Stimulated activated CD4-positive, alpha-beta T cell treated with anti-CD3 and anti-CD28 coated beads, TNF-alpha, amount 100 ng/mL, for 48 hours (primary cell): ENCODE data around the gene PECR.
"Not testable (repeated sequence)": the region's sequence is repeated elsewhere in the genome, so short reads cannot be mapped to it uniquely, and the experiment has no call there.

ENCODE experiments used
- DNase-seq, 3 donors: peaks; one replicate each; pipeline ENCODE4 v3.0.0-alpha.2; 2020; ENCODE audit warnings: low read depth in 3 of 3

PECR gene

GRCh38 chr2:216104691-216105090 lies 23.1 kb upstream of the PECR start:
- DNase-seq, result no peak

GRCh38 chr2:216103213-216103612 lies 21.6 kb upstream of the PECR start:
- no peak for DNase-seq

DNA sequence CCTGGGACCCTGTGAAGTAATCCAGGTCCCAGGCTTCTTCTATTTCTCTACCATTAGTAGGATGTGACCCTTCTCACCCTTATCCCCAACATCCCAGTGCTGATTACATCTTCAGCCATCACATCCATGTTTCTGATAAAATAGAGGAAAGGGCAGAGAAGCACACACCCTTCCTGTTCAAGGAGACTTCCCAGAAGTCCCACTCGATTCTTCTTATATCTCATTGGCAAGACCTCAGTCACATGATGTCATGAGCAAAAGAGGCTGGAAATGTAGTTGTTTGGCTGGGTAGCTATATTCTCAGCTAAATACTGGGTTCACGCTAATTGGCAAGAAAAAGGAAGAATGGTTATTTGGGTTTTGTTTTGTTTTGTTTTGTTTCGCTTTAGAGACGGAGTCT lies 19.5 kb upstream of the PECR start:
- no peak for DNase-seq

DNA sequence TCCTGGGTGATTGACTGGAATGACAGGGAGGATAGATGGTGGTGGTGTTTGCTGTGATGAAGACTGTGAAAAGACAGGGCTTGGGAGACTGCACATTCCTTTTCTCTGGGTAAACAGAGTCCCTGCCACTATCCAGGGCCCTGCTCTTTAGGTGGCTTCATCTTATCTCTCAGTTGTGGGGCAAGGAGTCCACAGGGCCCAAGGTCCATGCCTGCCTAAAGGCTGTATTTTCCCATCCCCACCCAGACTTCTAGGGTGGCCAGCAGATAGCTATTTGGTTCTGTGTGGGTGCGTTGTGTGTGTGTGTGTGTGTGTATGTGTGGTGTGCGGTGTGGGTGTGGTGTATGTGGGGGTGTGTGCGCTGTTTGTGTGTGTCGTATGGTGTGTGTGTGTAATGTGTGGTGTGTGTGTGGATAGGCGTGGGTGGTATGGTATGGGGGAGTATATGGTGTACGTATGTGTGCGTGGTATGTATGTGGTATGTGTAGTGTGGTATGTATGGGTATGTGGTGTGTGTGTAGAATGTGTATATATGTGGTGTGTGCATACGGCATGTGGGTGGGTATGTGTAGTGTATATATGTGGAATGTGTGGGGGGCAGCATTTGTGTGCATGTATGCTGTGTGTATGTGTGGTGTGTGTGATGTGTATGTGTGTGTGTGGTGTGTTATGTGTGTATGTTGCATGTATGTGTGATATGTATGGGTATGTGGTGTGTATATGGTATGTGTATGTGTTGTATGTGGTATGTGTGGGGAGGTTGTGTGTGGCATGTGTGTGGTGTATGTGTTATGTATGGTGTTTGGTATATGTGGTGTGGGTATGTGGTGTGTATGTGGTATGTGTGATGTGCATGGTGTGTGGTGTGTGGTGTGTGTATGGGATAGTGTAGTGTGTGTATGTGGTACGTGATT lies 17.1 kb upstream of the PECR start:
- DNase-seq, result no peak

DNA sequence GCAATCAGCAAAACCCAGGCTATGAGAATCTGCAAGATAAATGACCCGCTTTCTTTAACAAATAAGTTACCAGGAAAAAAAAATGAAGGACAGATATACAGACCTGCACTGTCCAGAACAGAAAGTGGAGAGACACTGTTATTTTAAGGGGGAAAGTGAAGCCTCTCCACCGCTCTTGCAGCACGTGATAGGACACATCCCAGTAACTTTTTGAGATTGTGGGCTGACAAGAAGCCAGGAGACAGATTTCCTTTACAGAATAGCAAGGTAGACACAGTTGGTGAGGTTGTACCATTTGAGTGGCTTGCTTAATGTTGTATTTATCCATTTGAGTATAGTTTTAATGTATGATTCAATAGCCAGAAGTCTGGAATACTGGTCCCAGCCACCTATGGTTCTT lies 13.1 kb upstream of the PECR start:
- no peak for DNase-seq

DNA sequence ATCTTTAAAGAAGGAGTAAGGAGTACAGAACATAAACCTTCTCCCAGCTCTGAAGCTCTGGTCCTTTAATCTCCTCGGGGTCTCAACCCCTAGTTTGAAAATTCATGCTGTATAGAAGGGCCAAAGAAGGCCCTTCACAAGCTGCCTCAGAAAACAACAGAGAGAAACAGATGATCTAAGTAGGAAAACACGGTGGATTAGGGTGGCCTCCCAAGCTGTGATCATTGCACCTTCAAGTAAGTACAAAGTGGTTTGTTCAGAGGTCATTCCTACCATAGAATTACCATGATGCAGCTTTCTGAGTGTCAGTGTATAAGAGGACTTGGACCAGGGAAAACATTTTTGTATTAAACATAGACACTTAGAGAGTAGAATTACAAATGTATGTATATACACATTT lies 11.0 kb upstream of the PECR start:
- no peak for DNase-seq

GRCh38 chr2:216090369-216090786 lies 8.8 kb upstream of the PECR start:
- no peak for DNase-seq

GRCh38 chr2:216086207-216086893 lies 4.7 kb upstream of the PECR start:
- no peak for DNase-seq

DNA sequence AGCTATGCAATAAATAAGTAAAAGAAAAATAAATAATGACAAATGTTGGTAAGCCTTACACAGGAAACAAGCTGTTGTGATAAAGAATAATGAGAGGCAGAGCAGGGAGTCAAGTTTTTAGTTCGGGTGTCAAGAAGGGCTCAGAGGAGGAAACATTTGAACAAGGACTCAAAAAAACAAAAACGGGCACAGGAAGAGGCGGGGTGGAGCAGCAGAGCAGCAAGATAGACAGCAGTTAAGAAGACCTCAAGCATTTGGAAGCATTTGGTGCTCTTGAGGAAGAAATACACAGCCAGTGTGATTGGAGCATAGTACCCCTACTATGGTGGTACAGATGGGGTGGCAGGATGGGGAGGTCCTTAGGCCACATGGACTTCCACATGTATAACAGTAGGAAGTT lies 2.9 kb upstream of the PECR start:
- DNase-seq, result no peak

- DNase-seq, result no peak
Observed at GRCh38 chr2:216083464-216084281, 2.1 kb upstream of the PECR start.

- no peak for DNase-seq
Observed at GRCh38 chr2:216082805-216083204, 1.2 kb upstream of the PECR start.

DNA sequence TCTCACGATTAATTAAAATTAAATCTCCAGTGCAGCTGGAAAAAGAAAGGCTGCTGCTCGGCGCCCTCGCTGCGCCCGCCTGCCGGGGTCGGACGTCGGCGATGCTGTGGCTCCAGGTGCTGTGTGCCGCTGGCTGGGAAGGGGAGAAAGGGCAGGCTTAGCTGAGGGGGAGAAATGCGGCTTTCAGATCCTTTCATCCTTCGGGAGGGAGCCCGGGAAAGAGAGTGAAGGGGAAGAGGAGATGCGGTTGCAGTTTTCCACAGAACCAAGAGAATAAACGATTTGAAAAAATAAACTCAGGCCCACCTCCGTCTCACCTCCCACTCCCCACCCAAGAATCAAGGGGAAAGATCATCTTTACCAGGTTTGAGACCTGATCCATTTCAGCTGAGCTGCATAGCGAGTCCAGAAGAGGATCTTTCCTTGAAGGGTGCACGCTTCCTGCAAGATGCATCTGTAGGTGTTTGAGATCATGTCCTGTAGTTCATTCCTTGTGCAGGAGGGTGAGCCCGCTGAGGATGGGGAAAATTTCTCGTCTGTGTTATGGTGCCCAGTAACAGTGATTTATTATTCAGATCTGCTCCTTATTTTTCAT lies 605 bp upstream of the PECR start:
- no peak for DNase-seq

DNA sequence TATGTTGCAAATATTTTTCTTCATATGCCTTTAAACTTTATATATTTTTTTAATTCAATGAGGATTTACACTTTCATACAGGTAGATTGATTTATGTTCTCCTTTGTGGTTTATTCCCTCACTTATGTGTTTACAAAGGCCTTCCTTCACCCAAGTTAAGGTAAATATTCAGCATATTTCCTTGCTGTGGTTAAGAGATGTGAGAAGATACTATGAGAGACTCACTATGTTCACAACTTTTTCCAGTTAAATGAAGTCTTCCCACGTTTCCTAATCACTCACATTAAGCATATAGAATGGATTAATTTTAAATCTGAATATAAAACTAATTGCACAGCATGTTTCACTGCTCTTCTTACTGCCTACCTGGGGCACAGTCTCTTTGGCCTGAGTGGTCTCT lies 597 bp downstream of the PECR start:
- no peak for DNase-seq

DNA sequence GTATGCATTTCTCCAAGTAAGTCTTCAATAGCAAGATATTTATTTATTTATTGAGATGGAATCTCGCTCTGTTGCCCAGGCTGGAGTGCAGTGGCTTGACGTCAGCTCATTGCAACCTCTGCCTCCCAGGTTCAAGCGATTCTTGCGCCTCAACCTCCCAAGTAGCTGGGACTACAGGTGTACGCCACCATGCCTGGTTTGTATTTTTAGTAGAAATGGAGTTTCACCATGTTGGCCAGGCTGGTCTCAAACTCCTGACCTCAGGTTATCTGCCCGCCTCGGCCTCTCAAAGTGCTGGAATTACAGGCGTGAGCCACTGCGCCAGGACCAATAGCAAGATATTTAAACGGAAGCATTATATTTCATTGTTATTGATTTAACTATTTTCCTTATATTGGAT lies 1.6 kb downstream of the PECR start:
- not testable (repeated sequence) for DNase-seq

- DNase-seq, result no peak
Observed at GRCh38 chr2:216078776-216079175, 2.8 kb downstream of the PECR start.

DNA sequence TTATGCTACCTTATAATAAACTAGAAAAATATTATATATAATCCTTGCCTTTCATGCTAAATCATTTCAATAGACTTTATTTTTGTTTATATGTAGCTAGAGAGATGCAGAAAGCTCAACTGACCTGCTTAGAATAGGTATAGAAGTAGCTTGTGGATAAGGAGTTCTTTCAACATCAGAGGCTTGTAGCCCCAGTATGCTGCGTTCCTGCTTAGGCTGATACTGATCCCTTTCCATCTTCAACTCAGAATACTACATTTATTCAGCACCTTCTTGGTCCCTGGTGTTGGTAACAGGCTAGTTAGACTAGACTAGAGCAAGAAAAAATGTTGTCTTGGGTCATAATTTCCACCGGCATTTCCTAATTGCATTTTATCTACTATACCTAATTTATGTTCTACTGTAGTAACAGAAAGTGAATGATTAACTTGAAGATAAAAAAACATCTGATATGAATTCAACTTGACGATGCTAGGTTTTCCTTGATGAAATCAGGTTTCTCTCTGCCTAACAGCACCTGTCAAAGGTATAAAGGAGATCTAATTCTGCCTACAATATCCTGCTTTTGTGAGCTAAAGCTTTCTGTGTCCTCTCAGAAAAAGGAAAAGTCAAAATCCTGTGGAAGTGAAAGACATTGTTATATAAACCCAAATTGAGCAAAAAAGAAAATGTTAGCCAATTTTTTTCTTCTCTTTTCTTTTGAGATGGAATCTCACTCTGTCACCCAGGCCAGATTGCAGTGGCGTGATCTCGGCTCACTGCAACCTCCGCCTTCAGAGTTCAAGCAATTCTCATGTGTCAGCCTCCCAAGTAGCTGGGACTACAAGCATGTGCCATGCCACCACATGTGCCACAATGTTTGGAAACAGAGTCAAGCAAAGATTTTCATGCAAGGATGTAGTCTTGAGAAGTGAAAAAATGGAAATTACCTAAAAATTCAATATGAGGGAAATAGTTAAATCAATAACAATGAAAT lies 5.8 kb downstream of the PECR start:
- no peak for DNase-seq

DNA sequence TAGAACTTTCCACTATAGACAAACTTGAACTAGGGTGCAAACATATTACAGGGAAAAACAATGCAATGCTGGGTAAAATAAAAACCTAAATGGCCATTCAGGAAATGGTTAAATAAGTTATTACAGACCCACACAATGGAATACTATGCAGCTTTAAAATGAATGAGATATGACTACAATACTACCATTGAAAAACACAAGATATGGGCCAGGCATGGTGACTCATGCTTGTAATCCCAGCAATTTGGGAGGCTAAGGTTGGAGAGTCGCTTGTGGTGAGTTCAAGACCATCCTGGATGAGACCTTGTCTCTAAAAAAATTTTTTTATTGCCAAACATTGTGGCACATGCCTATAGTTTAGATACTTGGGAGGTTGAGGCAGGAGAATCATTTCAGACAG lies 6.8 kb downstream of the PECR start:
- no peak for DNase-seq

GRCh38 chr2:216074380-216074779 lies 7.2 kb downstream of the PECR start:
- DNase-seq, result no peak

- no peak for DNase-seq
Observed at GRCh38 chr2:216073773-216074172, 7.8 kb downstream of the PECR start.

DNA sequence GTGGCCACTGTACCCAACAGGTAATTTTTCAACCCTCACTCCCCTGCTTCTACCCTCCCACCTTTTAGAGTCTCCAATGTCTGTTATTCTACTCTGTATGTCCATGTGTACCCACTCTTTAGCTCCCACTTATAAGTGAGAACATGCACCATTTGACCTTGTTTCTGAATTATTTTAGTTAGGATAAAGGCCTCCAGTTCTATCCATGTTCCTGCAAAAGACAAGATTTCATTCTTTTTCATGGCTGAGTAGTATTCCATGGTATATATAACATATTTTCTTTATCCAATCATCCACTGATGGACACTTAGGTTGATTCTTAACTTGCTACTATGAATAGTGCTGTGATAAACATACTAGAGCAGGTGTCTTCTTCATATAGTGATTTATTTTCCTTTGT lies 9.1 kb downstream of the PECR start:
- no peak for DNase-seq
